Neural crest cell (in vitro differentiated cells): ENCODE data around the gene ZNF227. TPM values are rescaled to one million over a fixed set of nuclear protein-coding genes. Genes with fewer than 3 reads are reported as not detected.

Experiments
- DNase-seq: peaks from one replicate; pipeline ENCODE4 v3.0.0; 2021; ENCODE audit warnings: low read depth, mixed read lengths, low spot score
- H3K27ac Mint-ChIP-seq: one replicate; pipeline ENCODE4 v1.8.0; 2021; ENCODE audit warnings: mild to moderate bottlenecking, mixed read lengths; ENCODE audit not compliant: unreplicated experiment
- H3K27me3 Mint-ChIP-seq: 2 replicates; pipeline ENCODE4 v1.8.0; 2021; ENCODE audit warnings: low read depth, mild to moderate bottlenecking, mixed read lengths
- H3K36me3 Mint-ChIP-seq: 2 replicates; pipeline ENCODE4 v1.8.0; 2021; ENCODE audit warnings: low read depth, mild to moderate bottlenecking, mixed read lengths
- H3K4me1 Mint-ChIP-seq: 2 replicates; pipeline ENCODE4 v1.8.0; 2021; ENCODE audit warnings: mixed read lengths
- H3K4me3 Mint-ChIP-seq: one replicate; pipeline ENCODE4 v1.8.0; 2021; ENCODE audit warnings: mild to moderate bottlenecking, mixed read lengths
- H3K9me3 Mint-ChIP-seq: 2 replicates; pipeline ENCODE4 v1.8.0; 2021; ENCODE audit warnings: mixed read lengths
- total RNA-seq: library from RNA; stranded (reverse); gene quantifications from 2 replicates; pipeline ENCODE4 v1.2.1, GENCODE V29; 2021
- TF ChIP-seq, protein P1 (sequence below): fragments of 200-600 bp; sonication (generic); conservative IDR thresholded peaks from 2 replicates; pipeline ENCODE4 v1.5.0; 2021; ENCODE audit warnings: antibody characterized with exemption, mild to moderate bottlenecking

ZNF227 gene
- total RNA-seq, 1 donor from 2014 or later = 35.8 TPM

DNA sequence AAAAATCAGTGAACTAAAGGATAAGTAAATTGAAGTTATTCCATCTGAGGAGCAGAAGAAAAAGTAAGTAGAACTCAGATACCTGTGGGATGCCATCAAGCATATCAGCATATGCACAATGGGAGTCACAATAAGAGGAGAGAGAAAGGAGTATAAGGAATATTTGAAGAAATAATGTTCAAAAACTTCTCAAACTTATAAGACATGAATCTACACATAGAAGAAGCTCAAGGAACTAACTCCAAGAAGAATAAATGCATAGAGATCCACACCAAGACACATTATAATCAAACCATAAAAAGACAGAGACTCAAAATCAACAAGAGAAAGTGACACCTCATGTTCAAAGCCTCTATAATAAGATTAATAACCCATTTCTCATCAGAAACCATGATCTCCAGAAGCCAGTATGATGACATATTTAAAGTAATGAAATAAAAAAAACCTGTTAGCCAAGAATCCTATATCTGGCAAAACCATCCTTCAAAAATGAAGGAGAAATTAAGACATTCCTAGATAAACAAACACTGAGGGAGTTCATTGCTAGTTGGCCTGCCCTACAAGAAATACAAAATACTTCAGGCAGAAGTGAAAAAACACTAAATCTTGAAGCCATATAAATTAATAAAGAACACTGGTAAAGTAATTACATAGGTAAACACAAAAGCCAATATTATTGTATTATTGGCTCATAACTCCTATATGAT lies 43.5 kb downstream of the ZNF227 start:
- H3K4me3 Mint-ChIP-seq = no peak overlapping the region
- H3K4me1 Mint-ChIP-seq = peaks cover 12% of the 10 kb centered on the region
- TF ChIP-seq, protein P1, sequence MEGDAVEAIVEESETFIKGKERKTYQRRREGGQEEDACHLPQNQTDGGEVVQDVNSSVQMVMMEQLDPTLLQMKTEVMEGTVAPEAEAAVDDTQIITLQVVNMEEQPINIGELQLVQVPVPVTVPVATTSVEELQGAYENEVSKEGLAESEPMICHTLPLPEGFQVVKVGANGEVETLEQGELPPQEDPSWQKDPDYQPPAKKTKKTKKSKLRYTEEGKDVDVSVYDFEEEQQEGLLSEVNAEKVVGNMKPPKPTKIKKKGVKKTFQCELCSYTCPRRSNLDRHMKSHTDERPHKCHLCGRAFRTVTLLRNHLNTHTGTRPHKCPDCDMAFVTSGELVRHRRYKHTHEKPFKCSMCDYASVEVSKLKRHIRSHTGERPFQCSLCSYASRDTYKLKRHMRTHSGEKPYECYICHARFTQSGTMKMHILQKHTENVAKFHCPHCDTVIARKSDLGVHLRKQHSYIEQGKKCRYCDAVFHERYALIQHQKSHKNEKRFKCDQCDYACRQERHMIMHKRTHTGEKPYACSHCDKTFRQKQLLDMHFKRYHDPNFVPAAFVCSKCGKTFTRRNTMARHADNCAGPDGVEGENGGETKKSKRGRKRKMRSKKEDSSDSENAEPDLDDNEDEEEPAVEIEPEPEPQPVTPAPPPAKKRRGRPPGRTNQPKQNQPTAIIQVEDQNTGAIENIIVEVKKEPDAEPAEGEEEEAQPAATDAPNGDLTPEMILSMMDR = no peak
- DNase-seq = no peak
- H3K27ac Mint-ChIP-seq = no peak overlapping the region
- no peaks in the 10 kb centered on the region for H3K27me3 Mint-ChIP-seq
- H3K9me3 Mint-ChIP-seq = peaks cover 29% of the 10 kb centered on the region
- peaks cover 62% of the 10 kb centered on the region for H3K36me3 Mint-ChIP-seq

DNA sequence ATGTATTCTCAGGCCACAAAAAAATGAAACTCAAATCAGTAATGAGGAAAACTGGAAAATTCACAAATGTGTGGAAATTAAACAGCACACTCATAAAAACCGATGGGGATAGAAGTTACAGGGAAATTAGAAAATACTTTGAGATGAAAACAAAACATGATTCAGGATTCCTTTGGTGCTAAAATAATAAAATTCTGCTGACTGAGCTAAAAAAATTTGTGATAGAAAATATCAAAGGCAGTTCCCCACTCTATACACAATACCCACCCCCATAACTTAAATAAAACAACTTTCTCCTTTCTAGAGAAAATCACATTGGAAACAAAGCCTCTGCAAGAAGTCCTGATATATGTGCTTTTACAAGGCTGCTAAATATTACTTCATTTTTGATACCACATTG lies 45.8 kb downstream of the ZNF227 start:
- Mint-ChIP-seq H3K4me3 (peak overlapping the region; percentile 21), H3K27ac (no peak overlapping the region), H3K36me3 (peaks cover 40% of the 10 kb centered on the region), H3K4me1 (peaks cover 12% of the 10 kb centered on the region), H3K27me3 (no peaks in the 10 kb centered on the region), H3K9me3 (peaks cover 24% of the 10 kb centered on the region)
- no peak for DNase-seq
- TF ChIP-seq, protein P1 = no peak

DNA sequence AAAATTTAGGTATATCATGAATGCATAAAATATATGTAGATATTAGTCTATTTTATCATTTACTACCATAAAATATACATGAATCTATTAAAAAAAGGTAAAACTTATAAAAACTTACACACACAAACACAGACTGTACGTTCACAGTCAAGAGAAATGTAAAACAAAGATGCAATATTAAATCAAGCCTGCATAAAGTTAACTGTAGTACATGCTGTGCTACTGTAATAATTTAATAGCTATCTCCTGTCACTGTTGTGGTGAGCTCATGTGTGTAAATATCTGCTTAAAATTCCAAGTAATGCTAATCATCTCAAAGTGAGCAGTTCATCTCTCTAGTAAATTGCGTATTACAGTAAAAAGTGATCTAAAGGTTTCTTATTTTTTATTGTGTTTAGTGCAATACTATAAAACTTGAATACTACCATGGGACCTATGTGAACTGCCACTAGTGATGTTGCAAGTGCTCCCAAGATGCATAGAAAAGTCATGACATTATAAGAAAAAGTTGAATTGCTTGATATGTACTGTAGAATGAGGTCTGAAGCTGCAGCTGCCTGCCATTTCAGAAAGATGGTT lies 46.6 kb downstream of the ZNF227 start:
- no peak overlapping the region for H3K27ac Mint-ChIP-seq
- peaks cover 24% of the 10 kb centered on the region for H3K9me3 Mint-ChIP-seq
- peaks cover 34% of the 10 kb centered on the region for H3K36me3 Mint-ChIP-seq
- TF ChIP-seq, protein P1 = no peak
- no peak for DNase-seq
- H3K27me3 Mint-ChIP-seq = no peaks in the 10 kb centered on the region
- H3K4me3 Mint-ChIP-seq = peak overlapping the region; percentile 81
- H3K4me1 Mint-ChIP-seq = peaks cover 12% of the 10 kb centered on the region

DNA sequence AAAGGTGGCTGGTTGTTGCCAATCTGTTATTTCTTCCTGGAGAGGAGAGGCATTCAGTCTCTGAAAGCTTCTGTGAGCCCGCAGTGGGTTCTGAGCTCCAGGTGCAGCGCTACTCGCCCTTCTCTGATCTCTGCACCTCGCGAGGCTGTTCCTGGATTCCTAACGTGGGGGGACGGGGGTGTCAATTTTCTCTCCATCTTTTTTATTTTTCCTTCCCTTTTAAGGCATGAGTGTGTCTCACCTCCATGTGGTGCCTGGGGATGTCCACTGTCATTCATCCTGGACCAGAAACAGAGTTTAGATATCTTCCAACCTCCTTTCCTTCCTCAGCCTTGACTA lies 48.0 kb downstream of the ZNF227 start:
- Mint-ChIP-seq H3K9me3 (peaks cover 15% of the 10 kb centered on the region), H3K4me1 (peaks cover 12% of the 10 kb centered on the region), H3K4me3 (peak overlapping the region; percentile 81), H3K36me3 (peaks cover 22% of the 10 kb centered on the region), H3K27me3 (no peaks in the 10 kb centered on the region), H3K27ac (peak overlapping the region; percentile 36)
- no peak for DNase-seq
- TF ChIP-seq, protein P1 = no peak

DNA sequence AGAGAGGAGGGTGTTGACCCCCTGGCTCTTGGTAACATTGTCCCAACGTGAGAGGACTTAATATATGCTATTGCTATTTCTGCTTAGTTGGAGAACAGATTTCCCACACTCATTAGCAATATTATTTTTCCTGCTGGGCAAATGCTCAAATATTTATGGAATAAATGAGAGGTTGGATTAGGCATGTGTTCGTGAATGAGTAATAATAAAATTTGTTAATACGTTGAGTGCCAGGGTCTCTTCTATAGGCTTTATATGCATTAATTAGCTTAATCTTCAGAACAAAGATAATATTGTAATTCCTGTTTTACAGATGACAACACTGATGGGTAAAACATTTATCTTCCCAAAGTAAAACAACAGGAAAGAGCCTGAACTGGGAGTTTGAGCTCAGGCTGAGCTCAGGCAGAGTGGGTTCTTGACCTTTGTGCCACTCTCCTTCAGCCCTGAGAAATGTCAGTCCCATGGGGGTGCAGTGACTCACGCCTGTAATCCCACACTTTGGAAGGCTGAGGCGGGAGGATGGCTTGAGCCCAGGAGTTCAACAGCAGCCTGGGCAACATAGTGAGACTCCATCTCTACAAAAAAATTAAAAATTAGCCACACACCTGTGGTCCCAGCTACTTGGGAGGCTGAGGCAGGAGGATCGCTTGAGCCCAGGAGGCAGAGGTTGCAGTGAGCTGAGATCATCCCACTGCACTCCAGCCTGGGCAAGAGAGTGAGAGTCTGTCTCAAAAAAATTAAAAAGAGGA lies 48.5 kb downstream of the ZNF227 start:
- TF ChIP-seq, protein P1 = no peak
- no peak for DNase-seq
- H3K4me1 Mint-ChIP-seq = peaks cover 12% of the 10 kb centered on the region
- H3K36me3 Mint-ChIP-seq = peaks cover 21% of the 10 kb centered on the region
- H3K27me3 Mint-ChIP-seq = no peaks in the 10 kb centered on the region
- H3K9me3 Mint-ChIP-seq = peaks cover 11% of the 10 kb centered on the region
- H3K4me3 Mint-ChIP-seq = peak overlapping the region; percentile 81
- H3K27ac Mint-ChIP-seq = no peak overlapping the region
